ENCODE data around the gene ELL2. TPM values are rescaled to one million over a fixed set of nuclear protein-coding genes. Genes with fewer than 3 reads are reported as not detected.

The ELL2 gene
- polyA plus RNA-seq (ENCODE audit: insufficient read length) = 3.3 TPM

GRCh38 chr5:95961617-95962474, at the start of gene ELL2:
ELL2 (minus strand) TSS chr5:95961851; CDS start chr5:95961721, 130 bp downstream.
- DNase-seq = peak; percentile 86

GRCh38 chr5:96008987-96009647, 47.5 kb upstream of the ELL2 start:
- no peak for DNase-seq

- DNase-seq = no peak
Observed at GRCh38 chr5:96008487-96008886, 46.8 kb upstream of the ELL2 start.

DNA sequence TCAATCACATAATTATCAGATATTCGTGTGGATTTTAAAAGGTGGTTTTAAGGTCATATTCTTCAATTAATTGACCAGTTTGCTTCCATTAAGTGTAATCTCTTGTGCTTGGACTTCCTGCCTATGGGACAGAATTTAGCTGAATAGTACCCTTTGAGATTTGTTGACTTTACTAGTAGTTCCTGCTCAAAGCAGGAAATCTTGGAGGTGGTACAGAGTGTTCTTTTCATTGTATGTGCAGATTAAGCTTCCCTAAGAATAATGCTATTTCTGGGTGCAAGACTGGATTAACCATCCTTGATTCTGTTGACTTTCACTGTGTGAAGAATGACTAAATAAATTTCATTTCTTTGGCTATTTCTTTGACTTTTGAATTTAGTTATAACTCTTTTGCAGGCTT, 45.4 kb upstream of the ELL2 start:
- DNase-seq = no peak

DNA sequence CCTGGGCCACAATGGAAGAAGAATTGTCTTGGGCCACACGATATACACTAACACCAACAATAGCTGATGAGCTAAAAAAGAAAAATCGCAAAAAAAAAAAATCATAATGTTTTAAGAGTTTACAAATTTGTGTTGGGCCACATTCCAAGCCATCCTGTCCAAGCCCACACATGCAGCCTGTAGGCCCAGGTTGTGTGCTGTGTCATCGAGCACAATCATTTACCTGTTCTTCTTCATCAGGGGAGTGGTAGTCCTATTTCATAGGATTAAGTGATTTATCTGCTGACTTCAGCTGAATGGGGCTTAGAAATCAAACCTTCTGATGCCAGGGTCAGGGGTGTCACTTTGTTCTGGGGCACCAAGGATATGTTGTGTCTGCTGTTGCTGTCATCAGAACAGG, 44.6 kb upstream of the ELL2 start:
- no peak for DNase-seq

GRCh38 chr5:96004754-96005153, 43.1 kb upstream of the ELL2 start:
- DNase-seq = no peak

GRCh38 chr5:96004087-96004486, 42.4 kb upstream of the ELL2 start:
- DNase-seq = no peak

- no peak for DNase-seq
Observed at GRCh38 chr5:96001262-96001661, 39.6 kb upstream of the ELL2 start.

DNA sequence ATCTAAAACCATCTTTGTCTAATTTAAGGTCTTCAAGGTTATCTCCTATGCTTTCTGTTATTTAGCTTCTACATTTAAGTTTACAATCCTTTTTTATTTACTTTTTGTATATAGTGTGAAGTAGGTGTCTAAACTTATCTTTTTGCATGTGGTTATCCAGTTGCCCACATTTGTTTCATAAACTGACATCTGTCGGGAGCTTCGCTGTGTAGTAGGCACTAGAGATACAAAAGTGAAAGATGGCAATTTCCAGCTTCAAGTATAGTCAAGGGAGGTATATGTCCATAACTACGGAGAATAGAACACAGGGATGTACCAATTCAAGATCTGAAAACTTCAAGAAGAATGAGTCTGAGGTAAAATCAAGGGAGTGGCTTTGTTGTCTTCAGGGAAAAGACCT, 38.7 kb upstream of the ELL2 start:
- DNase-seq = no peak

DNA sequence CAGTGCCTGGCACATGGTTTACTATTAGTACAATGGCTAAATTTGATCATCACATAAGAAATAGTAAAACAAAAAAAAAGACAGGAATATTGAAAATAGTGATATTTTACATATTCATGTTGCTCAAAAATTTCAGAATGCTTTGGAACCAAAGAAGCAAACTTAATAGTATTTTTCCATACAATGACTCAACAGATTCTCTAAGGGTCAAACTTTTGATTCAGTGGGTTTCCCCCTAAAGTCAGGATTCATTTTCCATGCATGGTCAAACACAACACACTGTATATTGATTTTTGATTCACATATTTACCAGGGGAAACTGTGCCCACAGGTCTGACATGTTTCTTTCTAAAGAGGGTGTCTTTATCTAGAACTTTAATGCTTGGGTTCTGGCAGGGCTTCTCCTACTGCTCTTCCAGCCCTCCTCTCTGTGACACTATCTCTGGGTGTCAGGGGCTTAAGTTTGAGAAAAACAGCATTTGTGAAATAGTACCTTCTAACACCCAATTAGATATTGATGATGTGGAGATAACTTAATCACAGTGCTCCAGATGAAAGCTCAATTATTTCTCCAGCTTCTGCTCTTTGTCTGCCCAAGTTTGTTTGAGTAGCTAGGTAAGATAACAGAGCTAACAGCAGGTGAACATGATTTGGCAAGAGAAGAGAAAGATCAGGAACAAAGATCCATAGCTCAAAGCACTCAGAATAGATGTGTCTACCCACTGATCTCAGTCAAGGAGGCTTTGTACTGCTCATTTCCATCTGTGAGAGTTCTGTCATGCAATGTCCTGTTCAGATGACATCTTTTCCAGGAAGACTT, 35.5 kb upstream of the ELL2 start:
- DNase-seq = no peak

DNA sequence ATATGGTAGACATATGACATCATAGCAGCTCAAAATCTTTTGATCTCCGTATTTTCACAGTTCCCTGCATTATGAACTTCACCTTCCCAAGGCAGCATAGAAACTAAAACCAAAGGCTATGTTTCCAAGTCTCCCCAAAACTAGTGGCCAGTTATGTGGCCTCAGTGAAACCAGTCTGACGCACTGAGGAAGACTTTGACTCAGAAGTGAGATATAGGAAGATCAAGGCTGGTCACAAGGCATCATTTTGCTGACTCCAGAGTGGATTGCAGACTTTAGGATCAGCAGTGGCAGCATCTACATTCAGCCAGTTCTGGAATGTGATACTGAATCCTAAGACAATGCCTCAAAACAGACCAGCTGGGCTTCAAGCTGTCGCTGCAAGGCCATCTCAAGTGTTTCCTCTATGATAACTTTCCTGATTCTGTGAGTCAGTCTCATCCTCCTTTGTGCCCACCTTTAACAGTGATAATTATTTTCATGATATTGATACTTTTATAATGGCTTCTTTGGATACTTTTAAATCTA, 34.4 kb upstream of the ELL2 start:
- no peak for DNase-seq

DNA sequence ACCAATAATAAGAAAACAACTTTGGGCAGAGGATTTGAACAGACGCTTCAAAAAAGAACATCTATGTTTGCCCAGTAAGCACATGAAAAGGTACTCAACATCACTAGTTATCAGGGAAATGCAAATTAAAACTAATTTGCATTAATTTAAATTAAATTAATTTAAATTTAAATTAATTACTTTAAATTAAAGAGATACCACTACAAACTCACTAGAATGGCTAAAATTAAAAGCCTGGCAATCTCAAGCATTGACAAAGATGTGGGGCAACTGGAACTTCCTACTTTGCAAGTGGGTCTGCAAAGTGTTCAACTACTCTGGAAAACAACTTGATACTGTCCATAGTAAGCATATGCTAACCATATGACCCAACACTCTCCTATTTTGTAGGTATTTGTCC, 32.1 kb upstream of the ELL2 start:
- DNase-seq = no peak

DNA sequence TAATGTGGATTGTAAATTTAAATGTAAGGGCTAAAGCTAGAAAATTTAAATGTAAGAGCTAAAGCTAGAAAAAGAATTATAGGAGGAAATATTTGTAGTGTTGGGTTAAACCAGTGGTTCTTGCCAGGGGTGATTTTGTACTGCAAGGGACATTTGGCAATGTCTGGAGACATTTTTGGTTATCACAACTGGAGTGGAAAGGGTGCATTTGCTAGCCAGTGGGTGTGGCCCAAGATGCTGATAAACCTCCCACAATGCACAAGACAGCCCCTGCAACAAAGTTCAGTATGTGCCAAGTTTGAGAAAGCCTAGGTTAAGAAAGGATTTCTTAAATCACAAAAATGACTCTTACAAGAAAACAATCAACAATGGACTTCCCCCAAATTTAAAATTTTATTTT, 31.6 kb upstream of the ELL2 start:
- no peak for DNase-seq

DNA sequence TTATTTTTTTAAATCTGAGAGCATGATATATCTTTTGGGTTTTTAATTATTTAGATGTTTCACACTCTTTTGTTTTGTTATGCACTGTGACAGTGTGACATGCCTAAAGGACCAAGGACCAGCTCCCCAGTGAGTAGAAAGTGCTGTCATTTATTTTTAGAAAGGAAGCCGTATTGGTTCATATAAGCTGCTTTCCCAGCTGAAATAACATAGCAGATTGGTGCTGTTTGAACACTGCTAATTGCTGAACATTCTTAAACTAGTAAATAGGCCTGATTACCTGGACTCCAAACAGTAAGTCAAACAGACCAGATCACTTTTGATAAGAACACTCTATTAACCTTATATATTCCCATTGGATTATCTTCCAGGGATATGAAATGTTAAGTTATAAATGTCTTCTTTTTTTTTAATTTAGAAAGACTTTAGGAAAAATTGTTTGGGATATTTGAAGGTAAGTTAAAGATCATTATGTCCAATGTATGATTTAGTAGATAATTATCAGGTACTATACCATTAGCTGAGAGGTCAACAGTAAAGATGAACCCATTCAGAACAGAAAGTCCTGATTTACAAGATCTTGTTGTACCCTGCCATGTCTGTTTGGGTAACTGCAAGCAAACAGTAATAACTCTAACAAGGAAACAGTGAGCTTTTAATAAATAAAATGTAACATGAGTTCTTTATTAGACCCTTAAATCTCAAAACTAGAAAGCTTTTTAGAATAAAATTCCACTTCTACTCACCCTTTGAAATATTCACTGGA, 27.8 kb upstream of the ELL2 start:
- no peak for DNase-seq

- DNase-seq = no peak
Observed at GRCh38 chr5:95988877-95989276, 27.2 kb upstream of the ELL2 start.

DNA sequence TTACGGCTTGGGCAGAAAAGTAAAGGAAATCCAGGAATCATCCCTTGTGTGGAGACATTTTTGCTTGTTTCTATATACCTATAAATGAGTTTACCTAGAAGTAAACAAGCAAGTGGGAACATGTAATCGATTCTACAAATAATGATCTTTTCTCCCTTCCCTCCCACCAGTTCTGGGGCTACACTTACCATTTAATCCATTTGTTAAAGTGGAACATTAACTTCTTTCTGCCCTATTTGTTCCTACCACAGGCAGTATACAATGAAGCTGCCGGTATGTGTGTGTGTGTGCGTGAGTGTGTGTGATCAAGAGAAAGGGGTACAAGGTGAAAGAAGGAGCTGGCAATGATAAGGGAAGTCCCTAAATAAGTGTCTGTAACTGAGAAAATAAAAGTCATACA, 26.4 kb upstream of the ELL2 start:
- DNase-seq = no peak

- no peak for DNase-seq
Observed at GRCh38 chr5:95986937-95987520, 25.4 kb upstream of the ELL2 start.

DNA sequence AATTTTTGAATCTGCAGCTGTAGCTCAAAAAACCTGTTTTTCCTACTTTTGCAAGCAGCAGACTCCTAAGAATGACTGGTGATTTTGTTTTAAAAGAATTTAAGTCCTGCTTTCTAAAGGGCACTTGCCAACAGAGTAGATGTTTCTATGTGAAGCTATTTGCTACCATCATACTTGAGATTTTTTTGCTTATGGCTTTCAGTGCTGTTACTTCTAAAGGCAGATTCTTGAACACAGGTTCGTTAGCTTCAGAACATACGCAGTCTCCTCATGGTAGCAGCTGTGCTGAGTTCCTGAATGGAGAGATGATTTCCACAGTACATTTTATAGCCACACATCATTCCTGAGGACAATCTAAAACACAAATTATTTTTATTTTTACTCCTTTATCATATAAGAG, 24.4 kb upstream of the ELL2 start:
- no peak for DNase-seq

DNA sequence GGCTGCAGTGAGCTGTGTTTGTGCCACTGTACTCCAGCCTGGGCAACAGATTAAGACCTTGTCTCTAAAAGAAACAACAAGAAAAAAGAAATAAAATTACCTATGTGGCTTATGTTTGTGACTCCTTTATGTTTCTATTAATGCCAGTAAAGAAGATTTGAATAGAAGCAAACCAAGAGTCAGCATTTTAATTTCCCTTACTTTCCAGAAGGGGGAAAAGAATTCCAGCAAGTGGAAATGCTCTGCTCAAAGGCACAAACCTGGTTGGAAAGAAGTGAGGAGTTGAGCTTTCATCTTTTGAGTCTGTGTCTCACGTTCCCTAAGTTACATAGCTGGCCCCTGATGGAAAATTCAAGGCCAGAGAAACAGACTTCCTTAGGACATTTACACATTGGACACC, 23.6 kb upstream of the ELL2 start:
- no peak for DNase-seq

DNA sequence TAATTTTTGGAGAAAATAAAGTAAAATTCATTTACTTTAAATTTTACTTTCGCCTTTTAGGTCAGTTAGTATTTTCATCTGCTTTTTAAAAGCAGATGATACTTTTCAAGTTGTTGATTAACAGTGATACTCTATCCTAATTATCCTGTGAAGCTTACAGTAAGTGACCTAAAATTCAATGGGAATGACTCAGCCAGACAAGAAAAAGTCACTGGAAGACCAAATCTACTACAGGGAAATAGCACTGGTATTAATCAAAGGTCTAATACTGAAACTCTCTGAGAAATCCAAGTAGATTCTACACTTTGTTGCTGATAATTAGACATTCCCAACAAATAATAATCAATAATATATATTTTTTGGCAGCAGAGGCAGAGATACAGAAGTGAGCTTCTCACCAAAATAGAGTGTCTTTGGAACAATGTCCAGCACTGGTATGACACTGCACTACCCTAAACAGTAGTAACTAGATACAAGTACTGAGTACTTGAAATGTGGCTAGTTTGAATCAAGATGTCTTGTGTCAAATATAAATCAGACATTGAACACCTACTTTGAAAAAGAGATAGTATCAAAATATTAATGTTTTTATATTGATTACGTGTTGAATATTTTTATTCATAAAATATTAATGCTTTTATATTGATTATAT, 22.8 kb upstream of the ELL2 start:
- no peak for DNase-seq

DNA sequence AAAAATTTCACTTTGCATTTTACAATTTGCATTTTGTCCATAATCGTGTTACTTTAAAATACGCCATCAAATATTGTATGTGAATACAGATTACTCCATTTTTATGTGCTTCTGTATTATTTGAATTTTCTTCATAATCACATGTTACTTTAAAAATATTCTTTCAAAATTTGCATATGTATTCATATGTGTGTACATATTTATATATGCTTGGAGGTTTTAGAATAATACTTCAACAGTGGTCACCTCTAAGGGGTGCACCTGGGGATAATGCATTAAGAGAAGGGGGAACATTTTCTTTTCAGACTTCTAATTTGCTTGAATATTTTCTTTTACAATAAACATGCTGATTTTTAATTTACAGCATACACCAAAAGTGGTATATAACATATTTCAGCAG, 21.9 kb upstream of the ELL2 start:
- DNase-seq = no peak
